Epidermal melanocyte (primary cell): Measurements from ENCODE around the gene MAML3.
"Not testable (repeated sequence)": the region's sequence is repeated elsewhere in the genome, so short reads cannot be mapped to it uniquely, and the experiment has no call there.

Experiments
- DNase-seq: peaks from one replicate; pipeline ENCODE4 v3.0.0; 2011; ENCODE audit warnings: low spot score; ENCODE audit not compliant: insufficient read length

Gene MAML3

GRCh38 chr4:139965789-139966188 lies 188.2 kb downstream of the MAML3 start:
- DNase-seq, result no peak

GRCh38 chr4:139963708-139964107 lies 190.3 kb downstream of the MAML3 start:
- no peak for DNase-seq

GRCh38 chr4:139962130-139962684 lies 191.8 kb downstream of the MAML3 start:
- no peak for DNase-seq

- DNase-seq, result no peak
Measured at GRCh38 chr4:139961344-139961946, 192.5 kb downstream of the MAML3 start.

GRCh38 chr4:139959396-139959795 lies 194.6 kb downstream of the MAML3 start:
- no peak for DNase-seq

- DNase-seq, result no peak
Measured at GRCh38 chr4:139958739-139959098, 195.3 kb downstream of the MAML3 start.

- DNase-seq, result no peak
Measured at GRCh38 chr4:139957986-139958738, 195.8 kb downstream of the MAML3 start.

- no peak for DNase-seq
Measured at GRCh38 chr4:139957065-139957464, 196.9 kb downstream of the MAML3 start.

GRCh38 chr4:139956507-139957017 lies 197.4 kb downstream of the MAML3 start:
- no peak for DNase-seq

- no peak for DNase-seq
Measured at GRCh38 chr4:139955600-139955999, 198.4 kb downstream of the MAML3 start.

GRCh38 chr4:139954512-139954911 lies 199.5 kb downstream of the MAML3 start:
- DNase-seq, result no peak

- no peak for DNase-seq
Measured at GRCh38 chr4:139951021-139951420, 203.0 kb downstream of the MAML3 start.

- DNase-seq, result no peak
Measured at GRCh38 chr4:139950568-139950967, 203.4 kb downstream of the MAML3 start.

GRCh38 chr4:139944916-139945315 lies 209.1 kb downstream of the MAML3 start:
- DNase-seq, result not testable (repeated sequence)

- DNase-seq, result no peak
Measured at GRCh38 chr4:139943277-139943676, 210.7 kb downstream of the MAML3 start.

- DNase-seq, result no peak
Measured at GRCh38 chr4:139942241-139942640, 211.7 kb downstream of the MAML3 start.

GRCh38 chr4:139940600-139940999 lies 213.4 kb downstream of the MAML3 start:
- DNase-seq, result no peak

- DNase-seq, result no peak
Measured at GRCh38 chr4:139938414-139938813, 215.6 kb downstream of the MAML3 start.

- DNase-seq, result no peak
Measured at GRCh38 chr4:139935911-139936310, 218.1 kb downstream of the MAML3 start.

GRCh38 chr4:139934708-139935195 lies 219.2 kb downstream of the MAML3 start:
- no peak for DNase-seq

GRCh38 chr4:139934057-139934707 lies 219.8 kb downstream of the MAML3 start:
- DNase-seq, result no peak

- no peak for DNase-seq
Measured at GRCh38 chr4:139933541-139933940, 220.4 kb downstream of the MAML3 start.
